HEK293 (cell line): ENCODE data around the gene MUC5B.
A peak's percentile ranks its signal among the peaks of the same experiment; 100 is the strongest.

ENCODE experiments used
- EGR2 ChIP-seq: fragments of 450-650 bp; formaldehyde crosslinking; IDR thresholded peaks from 2 replicates; pipeline ENCODE4 v1.5.1; 2016; ENCODE audit warnings: low read depth, missing biosample characterization, missing genetic modification characterization
- GLIS1 ChIP-seq: fragments of 450-650 bp; formaldehyde crosslinking; IDR thresholded peaks from 2 replicates; pipeline ENCODE4 v1.5.1; 2016; ENCODE audit warnings: missing biosample characterization, missing genetic modification characterization
- GLIS2 ChIP-seq: fragments of 450-650 bp; formaldehyde crosslinking; IDR thresholded peaks from 2 replicates; pipeline ENCODE4 v1.5.1; 2016; ENCODE audit warnings: missing biosample characterization, missing genetic modification characterization
- KLF16 ChIP-seq: fragments of 450-650 bp; formaldehyde crosslinking; IDR thresholded peaks from 2 replicates; pipeline ENCODE4 v1.5.1; 2017; ENCODE audit warnings: missing biosample characterization, missing genetic modification characterization
- KLF7 ChIP-seq: fragments of 450-650 bp; formaldehyde crosslinking; IDR thresholded peaks from 2 replicates; pipeline ENCODE4 v1.5.1; 2016; ENCODE audit warnings: missing biosample characterization, missing genetic modification characterization, borderline replicate concordance
- KLF9 ChIP-seq: fragments of 450-650 bp; formaldehyde crosslinking; IDR thresholded peaks from 2 replicates; pipeline ENCODE4 v1.5.1; 2016; ENCODE audit warnings: missing biosample characterization, missing genetic modification characterization, low read depth
- MZF1 ChIP-seq: fragments of 450-650 bp; formaldehyde crosslinking; IDR thresholded peaks from 2 replicates; pipeline ENCODE4 v1.5.1; 2017; ENCODE audit warnings: missing biosample characterization, missing genetic modification characterization, borderline replicate concordance
- SP2 ChIP-seq: fragments of 450-650 bp; formaldehyde crosslinking; IDR thresholded peaks from 2 replicates; pipeline ENCODE4 v1.5.1; 2016; ENCODE audit warnings: missing biosample characterization, missing genetic modification characterization
- ZBTB20 ChIP-seq: fragments of 450-650 bp; formaldehyde crosslinking; IDR thresholded peaks from 2 replicates; pipeline ENCODE4 v1.5.1; 2016; ENCODE audit warnings: missing biosample characterization, missing genetic modification characterization
- ZBTB21 ChIP-seq: fragments of 450-650 bp; formaldehyde crosslinking; IDR thresholded peaks from 2 replicates; pipeline ENCODE4 v1.5.1; 2017; ENCODE audit warnings: missing biosample characterization, missing genetic modification characterization
- ZBTB7A ChIP-seq: fragments of 450-650 bp; formaldehyde crosslinking; IDR thresholded peaks from 2 replicates; pipeline ENCODE4 v1.5.1; 2016; ENCODE audit warnings: low read depth, missing biosample characterization, missing genetic modification characterization
- ZIC2 ChIP-seq: fragments of 450-650 bp; formaldehyde crosslinking; IDR thresholded peaks from 2 replicates; pipeline ENCODE4 v1.5.1; 2016; ENCODE audit warnings: missing biosample characterization, missing genetic modification characterization
- ZNF114 ChIP-seq: fragments of 450-650 bp; formaldehyde crosslinking; IDR thresholded peaks from 2 replicates; pipeline ENCODE4 v1.5.0; 2017; ENCODE audit warnings: missing biosample characterization, missing genetic modification characterization
- ZNF174 ChIP-seq: fragments of 450-650 bp; formaldehyde crosslinking; IDR thresholded peaks from 2 replicates; pipeline ENCODE4 v1.5.0; 2017; ENCODE audit warnings: missing biosample characterization, mild to moderate bottlenecking, missing genetic modification characterization
- ZNF248 ChIP-seq: fragments of 450-650 bp; formaldehyde crosslinking; IDR thresholded peaks from 2 replicates; pipeline ENCODE4 v1.5.1; 2017; ENCODE audit warnings: missing biosample characterization, missing genetic modification characterization
- ZNF404 ChIP-seq: fragments of 450-650 bp; formaldehyde crosslinking; IDR thresholded peaks from 2 replicates; pipeline ENCODE4 v1.5.1; 2017; ENCODE audit warnings: missing biosample characterization, missing genetic modification characterization
- ZNF423 ChIP-seq: fragments of 450-650 bp; formaldehyde crosslinking; IDR thresholded peaks from 2 replicates; pipeline ENCODE4 v1.5.1; 2016; ENCODE audit warnings: missing biosample characterization, missing genetic modification characterization
- ZNF837 ChIP-seq: fragments of 450-650 bp; formaldehyde crosslinking; IDR thresholded peaks from 2 replicates; pipeline ENCODE4 v1.5.1; 2016; ENCODE audit warnings: missing biosample characterization, missing genetic modification characterization
- ZNF843 ChIP-seq: fragments of 450-650 bp; formaldehyde crosslinking; IDR thresholded peaks from 2 replicates; pipeline ENCODE4 v1.5.1; 2016; ENCODE audit warnings: missing biosample characterization, missing genetic modification characterization
- ZSCAN23 ChIP-seq: fragments of 450-650 bp; formaldehyde crosslinking; IDR thresholded peaks from 2 replicates; pipeline ENCODE4 v1.5.1; 2016; ENCODE audit warnings: missing biosample characterization, missing genetic modification characterization
- ZSCAN30 ChIP-seq: fragments of 450-650 bp; IDR thresholded peaks from 2 replicates; pipeline ENCODE4 v1.5.1; 2018; ENCODE audit warnings: missing biosample characterization, mild to moderate bottlenecking, missing genetic modification characterization, moderate library complexity
- TF ChIP-seq, protein P1 (sequence below): fragments of 450-650 bp; formaldehyde crosslinking; conservative IDR thresholded peaks from 2 replicates; pipeline ENCODE4 v1.5.1; 2016; ENCODE audit warnings: low read depth, missing biosample characterization, missing genetic modification characterization
- TF ChIP-seq, protein P2 (sequence below): fragments of 450-650 bp; formaldehyde crosslinking; IDR thresholded peaks from 2 replicates; pipeline ENCODE4 v1.5.1; 2016; ENCODE audit warnings: missing biosample characterization, missing genetic modification characterization, low read depth
- TF ChIP-seq, protein P3 (sequence below): fragments of 450-650 bp; formaldehyde crosslinking; IDR thresholded peaks from 2 replicates; pipeline ENCODE4 v1.5.1; 2016; ENCODE audit warnings: missing biosample characterization, missing genetic modification characterization
- TF ChIP-seq, protein P4 (sequence below): fragments of 450-650 bp; formaldehyde crosslinking; IDR thresholded peaks from 2 replicates; pipeline ENCODE4 v1.5.1; 2017; ENCODE audit warnings: missing biosample characterization, missing genetic modification characterization
- TF ChIP-seq, protein P5 (sequence below): fragments of 450-650 bp; IDR thresholded peaks from 2 replicates; pipeline ENCODE4 v1.5.1; 2018; ENCODE audit warnings: missing biosample characterization, mild to moderate bottlenecking, missing genetic modification characterization
- TF ChIP-seq, protein P6 (sequence below): fragments of 450-650 bp; formaldehyde crosslinking; IDR thresholded peaks from 2 replicates; pipeline ENCODE4 v1.5.1; 2016; ENCODE audit warnings: missing biosample characterization, missing genetic modification characterization, borderline replicate concordance

The MUC5B gene

DNA sequence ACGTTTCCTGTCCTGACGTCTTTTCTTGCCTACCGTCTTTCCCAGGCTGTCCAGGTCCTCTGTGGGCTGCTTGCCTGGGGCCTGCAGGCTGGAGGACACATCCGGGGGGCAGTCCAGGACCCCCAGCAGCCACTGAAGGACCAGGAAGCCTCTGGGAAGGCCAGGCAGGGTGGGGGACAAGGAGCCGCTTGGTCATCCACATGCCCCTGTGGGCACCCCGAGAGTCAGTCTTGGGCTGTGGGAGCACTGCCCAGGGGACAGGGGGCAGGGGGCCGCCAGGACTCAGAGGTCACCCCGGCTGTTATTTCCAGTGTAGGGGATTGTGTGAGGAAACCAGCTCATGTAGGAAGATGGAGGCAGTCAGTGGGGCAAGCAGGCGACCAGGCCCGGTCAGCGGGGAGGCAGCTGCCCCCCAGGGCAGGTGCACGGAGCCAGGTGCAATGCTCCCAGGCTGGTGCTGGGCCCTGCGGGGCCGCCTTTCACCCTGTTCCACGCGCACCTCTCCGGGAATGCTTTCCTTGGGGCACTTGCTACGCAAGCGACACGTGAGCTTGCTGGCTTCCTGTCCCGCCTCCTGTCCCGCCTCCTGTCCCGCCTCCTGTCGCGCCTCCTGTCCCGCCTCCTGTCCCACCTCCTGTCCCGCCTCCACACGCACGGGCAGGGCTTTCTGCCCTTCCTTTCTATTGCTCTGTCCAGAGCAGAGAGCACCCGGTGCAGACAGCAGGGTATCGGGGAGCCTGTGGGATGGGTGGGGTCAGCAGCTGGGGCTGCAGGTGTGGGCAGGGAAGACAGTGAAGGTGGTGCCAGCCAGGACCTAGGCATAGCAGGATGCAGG lies 39.5 kb downstream of the MUC5B start (continued):
- TF ChIP-seq, protein P1, sequence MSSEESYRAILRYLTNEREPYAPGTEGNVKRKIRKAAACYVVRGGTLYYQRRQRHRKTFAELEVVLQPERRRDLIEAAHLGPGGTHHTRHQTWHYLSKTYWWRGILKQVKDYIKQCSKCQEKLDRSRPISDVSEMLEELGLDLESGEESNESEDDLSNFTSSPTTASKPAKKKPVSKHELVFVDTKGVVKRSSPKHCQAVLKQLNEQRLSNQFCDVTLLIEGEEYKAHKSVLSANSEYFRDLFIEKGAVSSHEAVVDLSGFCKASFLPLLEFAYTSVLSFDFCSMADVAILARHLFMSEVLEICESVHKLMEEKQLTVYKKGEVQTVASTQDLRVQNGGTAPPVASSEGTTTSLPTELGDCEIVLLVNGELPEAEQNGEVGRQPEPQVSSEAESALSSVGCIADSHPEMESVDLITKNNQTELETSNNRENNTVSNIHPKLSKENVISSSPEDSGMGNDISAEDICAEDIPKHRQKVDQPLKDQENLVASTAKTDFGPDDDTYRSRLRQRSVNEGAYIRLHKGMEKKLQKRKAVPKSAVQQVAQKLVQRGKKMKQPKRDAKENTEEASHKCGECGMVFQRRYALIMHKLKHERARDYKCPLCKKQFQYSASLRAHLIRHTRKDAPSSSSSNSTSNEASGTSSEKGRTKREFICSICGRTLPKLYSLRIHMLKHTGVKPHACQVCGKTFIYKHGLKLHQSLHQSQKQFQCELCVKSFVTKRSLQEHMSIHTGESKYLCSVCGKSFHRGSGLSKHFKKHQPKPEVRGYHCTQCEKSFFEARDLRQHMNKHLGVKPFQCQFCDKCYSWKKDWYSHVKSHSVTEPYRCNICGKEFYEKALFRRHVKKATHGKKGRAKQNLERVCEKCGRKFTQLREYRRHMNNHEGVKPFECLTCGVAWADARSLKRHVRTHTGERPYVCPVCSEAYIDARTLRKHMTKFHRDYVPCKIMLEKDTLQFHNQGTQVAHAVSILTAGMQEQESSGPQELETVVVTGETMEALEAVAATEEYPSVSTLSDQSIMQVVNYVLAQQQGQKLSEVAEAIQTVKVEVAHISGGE (tag by site-specific recombination) = peak; percentile 98
- TF ChIP-seq MZF1 (no peak), ZNF837 (tag by site-specific recombination) (no peak), SP2 (tag by site-specific recombination) (peak; percentile 93), GLIS2 (tag by site-specific recombination) (peak; percentile 65), ZBTB20 (tag by site-specific recombination) (no peak), ZBTB21 (no peak), ZNF843 (tag by site-specific recombination) (no peak), KLF16 (peak; percentile 93), KLF7 (tag by site-specific recombination) (no peak), GLIS1 (tag by site-specific recombination) (peak; percentile 68; the same call in 1 of the 2 replicates), ZSCAN30 (tag by site-specific recombination) (peak; percentile 41; the same call in 1 of the 2 replicates), ZIC2 (tag by site-specific recombination) (peak; percentile 66; the same call in 1 of the 2 replicates), ZNF174 (tag by site-specific recombination) (no peak), KLF9 (tag by site-specific recombination) (peak; percentile 93), ZNF404 (tag by site-specific recombination) (no peak), ZNF248 (tag by site-specific recombination) (no peak), EGR2 (tag by site-specific recombination) (peak; percentile 91), ZNF114 (tag by site-specific recombination) (no peak), ZSCAN23 (tag by site-specific recombination) (no peak), ZBTB7A (tag by site-specific recombination) (no peak), ZNF423 (tag by site-specific recombination) (0 out of 2 replicates have a peak, but pooled peaks have one; percentile 7)
- TF ChIP-seq, protein P2, sequence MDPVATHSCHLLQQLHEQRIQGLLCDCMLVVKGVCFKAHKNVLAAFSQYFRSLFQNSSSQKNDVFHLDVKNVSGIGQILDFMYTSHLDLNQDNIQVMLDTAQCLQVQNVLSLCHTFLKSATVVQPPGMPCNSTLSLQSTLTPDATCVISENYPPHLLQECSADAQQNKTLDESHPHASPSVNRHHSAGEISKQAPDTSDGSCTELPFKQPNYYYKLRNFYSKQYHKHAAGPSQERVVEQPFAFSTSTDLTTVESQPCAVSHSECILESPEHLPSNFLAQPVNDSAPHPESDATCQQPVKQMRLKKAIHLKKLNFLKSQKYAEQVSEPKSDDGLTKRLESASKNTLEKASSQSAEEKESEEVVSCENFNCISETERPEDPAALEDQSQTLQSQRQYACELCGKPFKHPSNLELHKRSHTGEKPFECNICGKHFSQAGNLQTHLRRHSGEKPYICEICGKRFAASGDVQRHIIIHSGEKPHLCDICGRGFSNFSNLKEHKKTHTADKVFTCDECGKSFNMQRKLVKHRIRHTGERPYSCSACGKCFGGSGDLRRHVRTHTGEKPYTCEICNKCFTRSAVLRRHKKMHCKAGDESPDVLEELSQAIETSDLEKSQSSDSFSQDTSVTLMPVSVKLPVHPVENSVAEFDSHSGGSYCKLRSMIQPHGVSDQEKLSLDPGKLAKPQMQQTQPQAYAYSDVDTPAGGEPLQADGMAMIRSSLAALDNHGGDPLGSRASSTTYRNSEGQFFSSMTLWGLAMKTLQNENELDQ (tag by site-specific recombination) = no peak
- TF ChIP-seq, protein P3, sequence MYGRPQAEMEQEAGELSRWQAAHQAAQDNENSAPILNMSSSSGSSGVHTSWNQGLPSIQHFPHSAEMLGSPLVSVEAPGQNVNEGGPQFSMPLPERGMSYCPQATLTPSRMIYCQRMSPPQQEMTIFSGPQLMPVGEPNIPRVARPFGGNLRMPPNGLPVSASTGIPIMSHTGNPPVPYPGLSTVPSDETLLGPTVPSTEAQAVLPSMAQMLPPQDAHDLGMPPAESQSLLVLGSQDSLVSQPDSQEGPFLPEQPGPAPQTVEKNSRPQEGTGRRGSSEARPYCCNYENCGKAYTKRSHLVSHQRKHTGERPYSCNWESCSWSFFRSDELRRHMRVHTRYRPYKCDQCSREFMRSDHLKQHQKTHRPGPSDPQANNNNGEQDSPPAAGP (tag by site-specific recombination) = no peak
- TF ChIP-seq, protein P4, sequence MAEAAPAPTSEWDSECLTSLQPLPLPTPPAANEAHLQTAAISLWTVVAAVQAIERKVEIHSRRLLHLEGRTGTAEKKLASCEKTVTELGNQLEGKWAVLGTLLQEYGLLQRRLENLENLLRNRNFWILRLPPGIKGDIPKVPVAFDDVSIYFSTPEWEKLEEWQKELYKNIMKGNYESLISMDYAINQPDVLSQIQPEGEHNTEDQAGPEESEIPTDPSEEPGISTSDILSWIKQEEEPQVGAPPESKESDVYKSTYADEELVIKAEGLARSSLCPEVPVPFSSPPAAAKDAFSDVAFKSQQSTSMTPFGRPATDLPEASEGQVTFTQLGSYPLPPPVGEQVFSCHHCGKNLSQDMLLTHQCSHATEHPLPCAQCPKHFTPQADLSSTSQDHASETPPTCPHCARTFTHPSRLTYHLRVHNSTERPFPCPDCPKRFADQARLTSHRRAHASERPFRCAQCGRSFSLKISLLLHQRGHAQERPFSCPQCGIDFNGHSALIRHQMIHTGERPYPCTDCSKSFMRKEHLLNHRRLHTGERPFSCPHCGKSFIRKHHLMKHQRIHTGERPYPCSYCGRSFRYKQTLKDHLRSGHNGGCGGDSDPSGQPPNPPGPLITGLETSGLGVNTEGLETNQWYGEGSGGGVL (tag by site-specific recombination) = no peak
- TF ChIP-seq, protein P5, sequence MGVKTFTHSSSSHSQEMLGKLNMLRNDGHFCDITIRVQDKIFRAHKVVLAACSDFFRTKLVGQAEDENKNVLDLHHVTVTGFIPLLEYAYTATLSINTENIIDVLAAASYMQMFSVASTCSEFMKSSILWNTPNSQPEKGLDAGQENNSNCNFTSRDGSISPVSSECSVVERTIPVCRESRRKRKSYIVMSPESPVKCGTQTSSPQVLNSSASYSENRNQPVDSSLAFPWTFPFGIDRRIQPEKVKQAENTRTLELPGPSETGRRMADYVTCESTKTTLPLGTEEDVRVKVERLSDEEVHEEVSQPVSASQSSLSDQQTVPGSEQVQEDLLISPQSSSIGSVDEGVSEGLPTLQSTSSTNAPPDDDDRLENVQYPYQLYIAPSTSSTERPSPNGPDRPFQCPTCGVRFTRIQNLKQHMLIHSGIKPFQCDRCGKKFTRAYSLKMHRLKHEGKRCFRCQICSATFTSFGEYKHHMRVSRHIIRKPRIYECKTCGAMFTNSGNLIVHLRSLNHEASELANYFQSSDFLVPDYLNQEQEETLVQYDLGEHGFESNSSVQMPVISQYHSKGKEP (tag by site-specific recombination) = no peak
- TF ChIP-seq, protein P6, sequence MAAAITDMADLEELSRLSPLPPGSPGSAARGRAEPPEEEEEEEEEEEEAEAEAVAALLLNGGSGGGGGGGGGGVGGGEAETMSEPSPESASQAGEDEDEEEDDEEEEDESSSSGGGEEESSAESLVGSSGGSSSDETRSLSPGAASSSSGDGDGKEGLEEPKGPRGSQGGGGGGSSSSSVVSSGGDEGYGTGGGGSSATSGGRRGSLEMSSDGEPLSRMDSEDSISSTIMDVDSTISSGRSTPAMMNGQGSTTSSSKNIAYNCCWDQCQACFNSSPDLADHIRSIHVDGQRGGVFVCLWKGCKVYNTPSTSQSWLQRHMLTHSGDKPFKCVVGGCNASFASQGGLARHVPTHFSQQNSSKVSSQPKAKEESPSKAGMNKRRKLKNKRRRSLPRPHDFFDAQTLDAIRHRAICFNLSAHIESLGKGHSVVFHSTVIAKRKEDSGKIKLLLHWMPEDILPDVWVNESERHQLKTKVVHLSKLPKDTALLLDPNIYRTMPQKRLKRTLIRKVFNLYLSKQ (tag by site-specific recombination) = no peak
